C4-2B (cell line): Measurements from ENCODE around the gene SEBOX.

Source experiments
- CTCF ChIP-seq: fragments of 450-650 bp; conservative IDR thresholded peaks from 2 replicates; pipeline ENCODE4 v1.5.1; 2017; ENCODE audit warnings: mild to moderate bottlenecking
- ZFX ChIP-seq: fragments of 450-650 bp; IDR thresholded peaks from 2 replicates; pipeline ENCODE4 v1.6.1; 2017

- no peak for TF ChIP-seq CTCF
- TF ChIP-seq ZFX, result no peak
Measured at GRCh38 chr17:28324267-28324745, 40.7 kb downstream of the SEBOX start.
